Endothelial cell (in vitro differentiated cells): ENCODE results near the gene WDR1. TPM values are rescaled to one million over a fixed set of nuclear protein-coding genes. Genes with fewer than 3 reads are reported as not detected.

Source experiments
- DNase-seq: peaks from one replicate; pipeline ENCODE4 v3.0.0; 2021; ENCODE audit warnings: low spot score
- H3K27ac Mint-ChIP-seq: one replicate; pipeline ENCODE4 v1.8.0; 2021; ENCODE audit warnings: mixed read lengths, inconsistent platforms; ENCODE audit not compliant: unreplicated experiment
- H3K27me3 Mint-ChIP-seq: one replicate; pipeline ENCODE4 v1.8.0; 2021; ENCODE audit warnings: mild to moderate bottlenecking, moderate library complexity, mixed read lengths, inconsistent platforms; ENCODE audit not compliant: unreplicated experiment
- H3K36me3 Mint-ChIP-seq: one replicate; pipeline ENCODE4 v1.8.0; 2021; ENCODE audit warnings: mild to moderate bottlenecking, low read depth, mixed read lengths, inconsistent platforms; ENCODE audit not compliant: unreplicated experiment
- H3K4me1 Mint-ChIP-seq: one replicate; pipeline ENCODE4 v1.8.0; 2021; ENCODE audit warnings: mild to moderate bottlenecking, mixed read lengths, inconsistent platforms; ENCODE audit not compliant: unreplicated experiment
- H3K4me3 Mint-ChIP-seq: one replicate; pipeline ENCODE4 v1.8.0; 2021; ENCODE audit warnings: mild to moderate bottlenecking, mixed read lengths, inconsistent platforms; ENCODE audit not compliant: unreplicated experiment
- H3K9me3 Mint-ChIP-seq: one replicate; pipeline ENCODE4 v1.8.0; 2021; ENCODE audit warnings: mixed read lengths, inconsistent platforms; ENCODE audit not compliant: unreplicated experiment
- total RNA-seq: library from RNA; stranded (reverse); fragmentation: NEBNext Ultra II Directional; extraction: Animal tissue kit (Norgen Biotek cat#: 25700); gene quantifications from one replicate; pipeline ENCODE4 v1.2.1, GENCODE V29; 2021; ENCODE audit not compliant: unreplicated experiment
- TF ChIP-seq, protein P1 (sequence below): fragments of 200-600 bp; sonication (generic); IDR thresholded peaks from one replicate; pipeline ENCODE4 v1.5.0; 2021; ENCODE audit warnings: antibody characterized with exemption; ENCODE audit not compliant: unreplicated experiment

WDR1 gene
- total RNA-seq, 1 donor from 2014 or later: 501 TPM

DNA sequence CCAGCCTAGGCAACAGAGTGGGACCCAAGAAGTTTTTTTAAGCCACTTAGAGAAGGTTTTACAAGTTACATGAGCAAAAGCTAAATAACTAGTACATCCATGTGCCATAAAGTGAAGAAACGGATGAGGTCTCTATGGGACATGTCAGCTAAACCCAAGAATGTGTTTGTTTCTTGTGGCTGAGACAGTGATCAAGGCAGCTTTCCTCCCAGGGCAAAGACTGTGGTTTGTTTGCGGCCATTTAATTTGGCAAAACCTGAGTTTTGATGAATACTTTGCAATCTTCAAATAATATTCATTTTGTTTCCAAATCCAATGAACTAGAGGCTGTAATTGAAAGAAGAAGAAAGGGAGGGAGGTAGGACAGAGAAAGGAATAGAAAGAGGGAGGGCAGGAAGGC lies 50.4 kb downstream of the WDR1 start:
- DNase-seq: no peak
- no peak overlapping the region for H3K4me3 Mint-ChIP-seq
- no peak overlapping the region for H3K27ac Mint-ChIP-seq
- TF ChIP-seq, protein P1, sequence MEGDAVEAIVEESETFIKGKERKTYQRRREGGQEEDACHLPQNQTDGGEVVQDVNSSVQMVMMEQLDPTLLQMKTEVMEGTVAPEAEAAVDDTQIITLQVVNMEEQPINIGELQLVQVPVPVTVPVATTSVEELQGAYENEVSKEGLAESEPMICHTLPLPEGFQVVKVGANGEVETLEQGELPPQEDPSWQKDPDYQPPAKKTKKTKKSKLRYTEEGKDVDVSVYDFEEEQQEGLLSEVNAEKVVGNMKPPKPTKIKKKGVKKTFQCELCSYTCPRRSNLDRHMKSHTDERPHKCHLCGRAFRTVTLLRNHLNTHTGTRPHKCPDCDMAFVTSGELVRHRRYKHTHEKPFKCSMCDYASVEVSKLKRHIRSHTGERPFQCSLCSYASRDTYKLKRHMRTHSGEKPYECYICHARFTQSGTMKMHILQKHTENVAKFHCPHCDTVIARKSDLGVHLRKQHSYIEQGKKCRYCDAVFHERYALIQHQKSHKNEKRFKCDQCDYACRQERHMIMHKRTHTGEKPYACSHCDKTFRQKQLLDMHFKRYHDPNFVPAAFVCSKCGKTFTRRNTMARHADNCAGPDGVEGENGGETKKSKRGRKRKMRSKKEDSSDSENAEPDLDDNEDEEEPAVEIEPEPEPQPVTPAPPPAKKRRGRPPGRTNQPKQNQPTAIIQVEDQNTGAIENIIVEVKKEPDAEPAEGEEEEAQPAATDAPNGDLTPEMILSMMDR: no peak
- H3K4me1 Mint-ChIP-seq: peaks cover 4% of the 10 kb centered on the region
- peaks cover 3% of the 10 kb centered on the region for H3K36me3 Mint-ChIP-seq
- peaks cover 2% of the 10 kb centered on the region for H3K27me3 Mint-ChIP-seq
- no peaks in the 10 kb centered on the region for H3K9me3 Mint-ChIP-seq

DNA sequence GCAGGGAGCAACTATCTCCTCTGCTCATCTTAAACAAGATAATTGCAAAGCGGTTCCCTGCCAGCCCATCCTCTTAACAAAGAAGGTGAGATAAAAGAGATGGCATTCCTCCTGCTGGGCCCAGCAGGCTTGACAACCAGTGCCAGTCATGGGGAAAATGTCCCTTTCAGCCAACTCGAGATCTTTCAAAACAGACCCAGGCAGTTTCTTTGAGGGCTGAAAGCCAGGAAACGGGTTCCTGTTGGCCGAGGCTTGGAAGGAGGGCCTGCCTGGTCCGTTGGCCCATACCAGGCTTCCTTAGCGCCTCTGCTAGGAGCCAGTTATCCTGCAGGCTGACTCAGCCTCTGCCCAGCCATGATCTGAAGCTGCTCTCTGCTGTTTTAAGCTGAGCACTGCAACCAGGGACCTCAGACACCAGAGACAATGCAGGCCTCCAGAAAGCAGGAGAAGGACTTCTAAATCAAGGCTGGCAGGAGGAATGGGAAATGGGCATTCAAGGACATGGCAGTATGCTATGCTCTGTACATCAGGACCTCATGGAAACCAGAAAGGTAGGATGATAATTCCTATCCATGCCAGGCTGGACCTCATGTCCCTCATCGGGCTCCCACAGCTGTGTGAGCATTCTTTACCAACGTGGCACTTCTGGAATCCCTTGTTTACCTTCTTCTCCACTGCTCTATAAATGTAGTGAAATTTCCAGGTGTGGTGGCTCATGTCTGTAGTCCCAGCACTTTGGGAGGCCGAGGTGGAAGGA lies 52.9 kb downstream of the WDR1 start:
- Mint-ChIP-seq H3K9me3 (no peaks in the 10 kb centered on the region), H3K27me3 (peaks cover 2% of the 10 kb centered on the region), H3K27ac (peak overlapping the region; percentile 57), H3K4me3 (no peak overlapping the region), H3K4me1 (no peaks in the 10 kb centered on the region), H3K36me3 (no peaks in the 10 kb centered on the region)
- TF ChIP-seq, protein P1: no peak
- peak; percentile 54 for DNase-seq

DNA sequence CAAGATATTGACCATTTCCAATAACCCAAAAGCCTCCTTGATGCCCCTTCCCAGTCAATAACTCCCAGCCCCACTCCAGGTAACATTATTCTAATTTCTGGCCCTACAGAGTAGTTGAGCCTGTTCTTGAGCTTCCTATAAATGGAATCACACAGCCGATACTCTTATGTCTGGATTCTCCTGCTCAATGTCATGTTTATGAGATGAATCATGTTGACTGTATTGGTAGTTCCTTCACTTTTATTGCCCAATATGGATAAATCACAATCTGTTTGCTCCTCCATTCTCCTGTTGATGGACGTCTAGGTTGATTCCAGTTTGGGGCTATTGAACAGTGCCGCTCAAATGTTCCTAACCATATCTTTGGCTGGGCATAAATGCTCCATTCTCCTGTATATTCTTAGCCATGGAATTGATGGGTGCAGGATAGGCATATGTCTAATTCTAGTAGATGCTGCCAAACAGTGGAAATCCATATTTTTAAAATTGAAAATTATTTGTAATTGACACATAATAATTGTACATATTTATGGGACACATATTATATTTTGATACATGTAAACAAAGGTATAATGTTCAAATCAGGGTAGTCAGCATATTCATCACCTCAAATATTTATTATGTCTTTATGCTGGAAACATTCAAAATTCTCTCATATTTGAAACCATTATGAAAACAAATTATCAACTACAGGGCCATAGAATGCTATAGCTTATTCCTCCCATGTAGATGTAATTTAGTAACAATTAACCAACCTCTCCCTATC lies 54.8 kb downstream of the WDR1 start:
- no peak for DNase-seq
- Mint-ChIP-seq H3K27ac (no peak overlapping the region), H3K4me1 (no peaks in the 10 kb centered on the region), H3K9me3 (no peaks in the 10 kb centered on the region), H3K4me3 (no peak overlapping the region), H3K36me3 (no peaks in the 10 kb centered on the region), H3K27me3 (peaks cover 2% of the 10 kb centered on the region)
- TF ChIP-seq, protein P1: no peak

DNA sequence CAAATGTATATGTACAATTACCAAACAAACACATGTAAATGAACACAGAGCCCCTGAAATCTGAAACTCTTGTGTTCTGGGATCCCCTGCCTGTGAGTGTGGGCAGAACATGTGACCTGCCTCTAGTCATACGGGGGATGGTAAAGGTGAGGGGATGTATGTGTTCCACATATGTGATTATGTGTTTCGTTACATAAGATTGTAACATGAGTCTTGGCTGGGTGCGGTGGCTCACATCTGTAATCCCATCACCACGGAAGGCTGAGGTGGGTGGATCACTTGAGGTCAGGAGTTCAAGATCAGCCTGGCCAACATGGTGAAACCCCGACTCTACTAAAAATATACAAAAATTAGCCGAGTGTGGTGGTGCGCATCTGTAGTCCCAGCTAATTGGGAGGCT lies 58.2 kb downstream of the WDR1 start:
- Mint-ChIP-seq H3K27me3 (peaks cover 3% of the 10 kb centered on the region), H3K27ac (no peak overlapping the region), H3K36me3 (peaks cover 4% of the 10 kb centered on the region), H3K4me3 (no peak overlapping the region), H3K4me1 (peaks cover 5% of the 10 kb centered on the region), H3K9me3 (no peaks in the 10 kb centered on the region)
- TF ChIP-seq, protein P1: no peak
- DNase-seq: no peak

DNA sequence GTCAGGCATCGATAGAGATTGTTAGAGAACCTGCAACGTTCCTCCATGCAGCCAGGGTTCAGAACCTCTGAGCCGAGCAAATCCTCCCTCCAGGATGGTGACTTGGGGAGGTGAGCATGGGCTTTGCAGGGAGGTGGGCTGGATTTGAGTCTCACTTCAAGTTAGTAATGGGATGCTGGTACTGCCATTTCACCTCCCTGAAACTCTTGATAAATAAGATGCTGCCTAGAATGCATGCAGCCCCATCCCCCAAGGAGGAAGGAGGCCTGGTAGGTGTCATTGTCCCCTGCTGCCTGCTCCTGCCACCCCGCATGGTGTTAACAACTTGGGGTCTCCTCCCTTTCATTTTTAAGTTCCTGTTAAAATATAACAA lies 59.6 kb downstream of the WDR1 start:
- peaks cover 5% of the 10 kb centered on the region for H3K4me1 Mint-ChIP-seq
- H3K27ac Mint-ChIP-seq: no peak overlapping the region
- peaks cover 6% of the 10 kb centered on the region for H3K27me3 Mint-ChIP-seq
- TF ChIP-seq, protein P1: no peak
- H3K36me3 Mint-ChIP-seq: peaks cover 4% of the 10 kb centered on the region
- no peak overlapping the region for H3K4me3 Mint-ChIP-seq
- DNase-seq: no peak
- H3K9me3 Mint-ChIP-seq: no peaks in the 10 kb centered on the region
